Astrocyte (in vitro differentiated cells and primary cell): ENCODE measurements around the gene SHB. TPM values are rescaled to one million over a fixed set of nuclear protein-coding genes. Genes with fewer than 3 reads are reported as not detected.

Experiments used
- DNase-seq: peaks from one replicate; pipeline ENCODE4 v3.0.0-alpha.2; 2010; ENCODE audit warnings: low read depth
- FAIRE-seq: peaks from 2 replicates; lab custom pipeline; 2011; peaks lifted over from hg19 to GRCh38; lab: Jason Lieb, UNC
- H2AFZ ChIP-seq: 2 replicates; pipeline ENCODE4 v1.6.0; 2012; ENCODE audit warnings: low read depth, low read length, inconsistent platforms
- H3K27ac ChIP-seq: 2 replicates; pipeline ENCODE4 v1.5.1; 2011; ENCODE audit warnings: low read depth, low read length, inconsistent platforms
- H3K27me3 ChIP-seq: 2 replicates; pipeline ENCODE4 v1.6.0; 2011; ENCODE audit warnings: low read length, inconsistent platforms; ENCODE audit not compliant: insufficient read depth
- H3K36me3 ChIP-seq: 2 replicates; pipeline ENCODE4 v1.5.1; 2011; ENCODE audit warnings: low read length, inconsistent platforms; ENCODE audit not compliant: insufficient read depth
- H3K4me1 ChIP-seq: 2 replicates; pipeline ENCODE4 v1.5.1; 2011; ENCODE audit warnings: low read length, inconsistent platforms; ENCODE audit not compliant: insufficient read depth
- H3K4me2 ChIP-seq: 2 replicates; pipeline ENCODE4 v1.6.0; 2012; ENCODE audit warnings: low read length, inconsistent platforms
- H3K4me3 ChIP-seq: 2 replicates; pipeline ENCODE4 v1.5.1; 2011; ENCODE audit warnings: low read depth, mild to moderate bottlenecking, low read length, inconsistent platforms; ENCODE audit not compliant: insufficient read depth
- H3K79me2 ChIP-seq: 2 replicates; pipeline ENCODE4 v1.6.0; 2012; ENCODE audit warnings: mild to moderate bottlenecking, low read length, inconsistent platforms; ENCODE audit not compliant: insufficient read depth
- H3K9ac ChIP-seq: 2 replicates; pipeline ENCODE4 v1.6.0; 2012; ENCODE audit warnings: mild to moderate bottlenecking, low read length, inconsistent platforms
- H3K9me3 ChIP-seq: 2 replicates; pipeline ENCODE4 v1.5.1; 2012; ENCODE audit warnings: low read depth, mild to moderate bottlenecking, low read length, inconsistent platforms; ENCODE audit not compliant: insufficient read depth
- H4K20me1 ChIP-seq: 2 replicates; pipeline ENCODE4 v1.6.0; 2012; ENCODE audit warnings: low read length, inconsistent platforms; ENCODE audit not compliant: insufficient read depth
- H3K27ac Mint-ChIP-seq: one replicate; pipeline ENCODE4 v1.8.0; 2021; ENCODE audit warnings: mild to moderate bottlenecking, mixed read lengths; ENCODE audit not compliant: unreplicated experiment
- H3K27me3 Mint-ChIP-seq: one replicate; pipeline ENCODE4 v1.8.0; 2021; ENCODE audit warnings: low read depth, mixed read lengths; ENCODE audit not compliant: unreplicated experiment
- H3K36me3 Mint-ChIP-seq: one replicate; pipeline ENCODE4 v1.8.0; 2021; ENCODE audit warnings: low read depth, mixed read lengths; ENCODE audit not compliant: unreplicated experiment
- H3K4me1 Mint-ChIP-seq: one replicate; pipeline ENCODE4 v1.8.0; 2021; ENCODE audit warnings: low read depth, mixed read lengths; ENCODE audit not compliant: unreplicated experiment
- H3K4me3 Mint-ChIP-seq: one replicate; pipeline ENCODE4 v1.8.0; 2021; ENCODE audit warnings: mild to moderate bottlenecking, moderate library complexity, mixed read lengths; ENCODE audit not compliant: unreplicated experiment
- H3K9me3 Mint-ChIP-seq: one replicate; pipeline ENCODE4 v1.8.0; 2021; ENCODE audit warnings: mild to moderate bottlenecking, mixed read lengths; ENCODE audit not compliant: unreplicated experiment
- CTCF ChIP-seq: IDR thresholded peaks from 2 replicates; pipeline ENCODE4 v1.5.1; 2011; ENCODE audit warnings: low read depth, mild to moderate bottlenecking, inconsistent platforms, low read length, moderate library complexity; ENCODE audit not compliant: insufficient read depth
- EZH2 ChIP-seq: IDR thresholded peaks from 2 replicates; pipeline ENCODE4 v1.6.1; 2012; ENCODE audit warnings: mild to moderate bottlenecking, low read length, inconsistent platforms; ENCODE audit not compliant: insufficient read depth
- total RNA-seq: library from RNA; stranded (reverse); gene quantifications from 2 replicates; pipeline ENCODE4 v1.2.1, GENCODE V29; 2021

Gene SHB
- total RNA-seq, 1 donor from 2014 or later, result 53.4 TPM

DNA sequence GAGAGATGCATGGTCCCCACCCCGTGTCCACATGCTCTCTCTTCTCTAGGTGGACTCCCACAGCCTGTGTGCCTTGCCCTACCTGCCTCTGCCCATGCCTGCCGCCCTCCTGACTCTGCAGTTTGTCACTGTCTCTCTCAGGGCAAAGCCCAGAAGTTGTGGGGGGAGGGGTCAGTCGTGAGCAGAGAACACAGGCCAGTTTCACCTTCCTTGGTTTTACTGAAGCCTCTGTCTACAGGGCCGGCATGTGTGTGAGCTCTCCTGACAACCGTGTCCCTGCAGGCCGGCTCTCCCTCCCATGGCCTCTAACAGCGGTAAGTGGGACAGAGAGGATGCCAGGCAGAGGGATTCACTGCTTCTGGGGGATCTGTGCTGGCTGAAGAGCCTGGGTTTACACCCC lies 121.6 kb downstream of the SHB start:
- H4K20me1 ChIP-seq, result no peaks in the 10 kb centered on the region
- no peak overlapping the region for H3K4me3 ChIP-seq
- FAIRE-seq, result no peak
- no peaks in the 10 kb centered on the region for H3K9me3 Mint-ChIP-seq
- H3K9me3 ChIP-seq, result no peaks in the 10 kb centered on the region
- no peak overlapping the region for H3K27ac Mint-ChIP-seq
- H3K36me3 ChIP-seq, result peaks cover 12% of the 10 kb centered on the region
- H3K4me2 ChIP-seq, result no peak overlapping the region
- no peak overlapping the region for H3K27ac ChIP-seq
- TF ChIP-seq EZH2 (no peak), CTCF (no peak)
- peaks cover 9% of the 10 kb centered on the region for H3K79me2 ChIP-seq
- no peak overlapping the region for H3K4me3 Mint-ChIP-seq
- no peak for DNase-seq
- no peak overlapping the region for H3K9ac ChIP-seq
- H3K27me3 Mint-ChIP-seq, result no peaks in the 10 kb centered on the region
- H3K27me3 ChIP-seq, result no peaks in the 10 kb centered on the region
- H3K4me1 Mint-ChIP-seq, result peaks cover 78% of the 10 kb centered on the region
- no peak overlapping the region for H2AFZ ChIP-seq
- peaks cover 43% of the 10 kb centered on the region for H3K36me3 Mint-ChIP-seq
- H3K4me1 ChIP-seq, result peaks cover 48% of the 10 kb centered on the region

GRCh38 chr9:37946971-37947370 lies 122.1 kb downstream of the SHB start:
- Mint-ChIP-seq H3K4me3 (no peak overlapping the region), H3K4me1 (peaks cover 77% of the 10 kb centered on the region), H3K36me3 (peaks cover 39% of the 10 kb centered on the region), H3K27me3 (no peaks in the 10 kb centered on the region), H3K27ac (peak overlapping the region; percentile 41), H3K9me3 (no peaks in the 10 kb centered on the region)
- no peak for FAIRE-seq
- peaks cover 11% of the 10 kb centered on the region for H3K79me2 ChIP-seq
- peaks cover 12% of the 10 kb centered on the region for H3K36me3 ChIP-seq
- H3K9ac ChIP-seq, result no peak overlapping the region
- no peaks in the 10 kb centered on the region for H3K9me3 ChIP-seq
- no peak overlapping the region for H3K4me2 ChIP-seq
- peaks cover 48% of the 10 kb centered on the region for H3K4me1 ChIP-seq
- no peaks in the 10 kb centered on the region for H3K27me3 ChIP-seq
- no peaks in the 10 kb centered on the region for H4K20me1 ChIP-seq
- TF ChIP-seq EZH2, result no peak
- no peak for TF ChIP-seq CTCF
- H2AFZ ChIP-seq, result no peak overlapping the region
- DNase-seq, result no peak
- no peak overlapping the region for H3K27ac ChIP-seq
- H3K4me3 ChIP-seq, result no peak overlapping the region

- peaks cover 38% of the 10 kb centered on the region for H3K36me3 Mint-ChIP-seq
These were observed 123.0 kb downstream of the SHB start for GRCh38 chr9:37946041-37946440.

More at GRCh38 chr9:37946041-37946440, 123.0 kb downstream of the SHB start:
- Histone ChIP-seq H3K27me3 (no peaks in the 10 kb centered on the region), H3K36me3 (peaks cover 12% of the 10 kb centered on the region), H2AFZ (no peak overlapping the region), H3K79me2 (peaks cover 18% of the 10 kb centered on the region), H3K4me1 (peaks cover 50% of the 10 kb centered on the region), H3K9me3 (no peaks in the 10 kb centered on the region), H3K4me3 (no peak overlapping the region), H4K20me1 (no peaks in the 10 kb centered on the region), H3K9ac (no peak overlapping the region), H3K27ac (no peak overlapping the region), H3K4me2 (no peak overlapping the region)
- Mint-ChIP-seq H3K27me3 (no peaks in the 10 kb centered on the region), H3K4me3 (no peak overlapping the region), H3K4me1 (peaks cover 75% of the 10 kb centered on the region), H3K27ac (peak overlapping the region; percentile 58), H3K9me3 (no peaks in the 10 kb centered on the region)
- DNase-seq (no peak), FAIRE-seq (no peak)
- TF ChIP-seq EZH2 (no peak), CTCF (no peak)
